Breast epithelium (tissue), 3 donors: ENCODE data around the gene AHI1.

Experiments used
- POLR2A ChIP-seq: fragments of 450-650 bp; IDR thresholded peaks from one replicate; pipeline ENCODE4 v1.6.1; 2016; ENCODE audit warnings: antibody characterized with exemption, mild to moderate bottlenecking, moderate library complexity
- POLR2AphosphoS5 ChIP-seq, 3 donors: sonication (generic); formaldehyde crosslinking; IDR thresholded peaks; one replicate each; pipeline ENCODE4 v1.6.1; 2017; ENCODE audit warnings: antibody characterized with exemption in 3 of 3
- TF ChIP-seq, protein P1 (sequence below), 3 donors: fragments of 450-650 bp; IDR thresholded peaks; one replicate each; pipeline ENCODE4 v1.5.1; 2016 to 2017; ENCODE audit warnings: antibody characterized with exemption in 3 of 3, mild to moderate bottlenecking in 3 of 3, moderate library complexity in 3 of 3

DNA sequence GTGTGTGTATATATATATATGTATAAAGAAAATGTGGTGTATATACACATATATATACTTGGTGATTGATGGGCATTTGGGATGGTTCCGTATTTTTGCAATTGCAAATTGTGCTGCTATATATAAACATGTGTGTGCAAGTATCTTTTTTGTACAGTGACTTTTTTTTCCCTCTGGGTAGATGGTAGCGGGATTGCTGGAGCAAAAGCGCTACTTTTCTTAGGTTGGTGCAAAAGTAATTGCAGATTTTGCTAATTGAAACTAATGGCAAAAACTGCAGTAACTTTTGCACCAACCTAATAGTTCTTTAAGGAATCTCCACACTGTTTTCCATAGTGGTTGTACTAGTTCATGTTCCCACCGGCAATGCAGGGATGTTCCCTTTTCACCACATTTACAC, 135.4 kb downstream of the AHI1 start:
- TF ChIP-seq, protein P1, sequence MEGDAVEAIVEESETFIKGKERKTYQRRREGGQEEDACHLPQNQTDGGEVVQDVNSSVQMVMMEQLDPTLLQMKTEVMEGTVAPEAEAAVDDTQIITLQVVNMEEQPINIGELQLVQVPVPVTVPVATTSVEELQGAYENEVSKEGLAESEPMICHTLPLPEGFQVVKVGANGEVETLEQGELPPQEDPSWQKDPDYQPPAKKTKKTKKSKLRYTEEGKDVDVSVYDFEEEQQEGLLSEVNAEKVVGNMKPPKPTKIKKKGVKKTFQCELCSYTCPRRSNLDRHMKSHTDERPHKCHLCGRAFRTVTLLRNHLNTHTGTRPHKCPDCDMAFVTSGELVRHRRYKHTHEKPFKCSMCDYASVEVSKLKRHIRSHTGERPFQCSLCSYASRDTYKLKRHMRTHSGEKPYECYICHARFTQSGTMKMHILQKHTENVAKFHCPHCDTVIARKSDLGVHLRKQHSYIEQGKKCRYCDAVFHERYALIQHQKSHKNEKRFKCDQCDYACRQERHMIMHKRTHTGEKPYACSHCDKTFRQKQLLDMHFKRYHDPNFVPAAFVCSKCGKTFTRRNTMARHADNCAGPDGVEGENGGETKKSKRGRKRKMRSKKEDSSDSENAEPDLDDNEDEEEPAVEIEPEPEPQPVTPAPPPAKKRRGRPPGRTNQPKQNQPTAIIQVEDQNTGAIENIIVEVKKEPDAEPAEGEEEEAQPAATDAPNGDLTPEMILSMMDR (IDR thresholded peaks at IDR 0.05): no peak
- TF ChIP-seq POLR2AphosphoS5 (IDR thresholded peaks at IDR 0.05): no peak
- TF ChIP-seq POLR2A: no peak
